ENCODE measurements around the gene PLIN5.
A peak's percentile ranks its signal among the peaks of the same experiment; 100 is the strongest.
"Not testable (repeated sequence)": the region's sequence is repeated elsewhere in the genome, so short reads cannot be mapped to it uniquely, and the experiment has no call there.

PLIN5 gene

DNA sequence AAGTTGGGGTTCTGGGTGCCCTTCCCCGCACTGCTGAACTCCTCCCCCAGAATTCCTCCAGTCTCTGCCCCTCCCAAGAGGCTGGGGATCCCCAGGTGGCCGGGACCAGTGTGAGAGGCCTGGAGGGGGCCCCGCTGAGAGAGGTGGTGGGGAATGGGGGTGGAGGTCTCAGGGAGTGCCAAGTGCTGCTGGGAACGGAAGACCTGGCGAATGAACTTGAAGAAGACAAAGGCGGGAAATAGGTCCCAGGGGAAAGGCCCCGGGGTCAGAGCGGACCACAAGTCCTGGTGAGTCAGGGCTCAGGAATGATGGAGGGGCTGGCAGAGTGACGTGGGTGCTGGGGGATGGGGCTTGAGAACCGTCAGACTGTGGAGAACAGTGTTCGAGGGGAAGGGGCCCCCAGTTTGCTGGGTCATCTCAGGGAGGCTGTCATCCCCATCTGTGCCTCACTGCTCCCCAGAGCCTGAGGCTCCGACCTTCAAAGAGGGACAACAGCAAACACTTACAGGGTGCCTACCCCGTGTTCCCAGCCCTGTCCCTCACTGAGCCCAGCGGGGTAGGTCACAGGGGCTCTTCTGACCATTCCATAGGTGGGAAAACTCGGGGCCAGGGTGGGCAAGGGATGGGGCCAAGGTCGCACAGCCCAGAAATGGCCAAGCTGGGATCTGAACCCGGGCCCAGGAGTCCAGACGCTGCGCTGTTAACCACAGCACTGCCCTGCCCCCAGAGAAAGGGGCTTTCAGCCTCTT is 40.4 kb upstream of the PLIN5 start:
- Mint-ChIP-seq H3K4me1 (peaks cover 13% of the 10 kb centered on the region), H3K4me3 (no peak overlapping the region), H3K27me3 (peaks cover 50% of the 10 kb centered on the region), H3K36me3 (ENCODE audit: low read depth) (no peaks in the 10 kb centered on the region), H3K9me3 (no peaks in the 10 kb centered on the region), H3K27ac (no peak overlapping the region)
- peak; percentile 68 for ATAC-seq
- peak; percentile 55 for DNase-seq

DNA sequence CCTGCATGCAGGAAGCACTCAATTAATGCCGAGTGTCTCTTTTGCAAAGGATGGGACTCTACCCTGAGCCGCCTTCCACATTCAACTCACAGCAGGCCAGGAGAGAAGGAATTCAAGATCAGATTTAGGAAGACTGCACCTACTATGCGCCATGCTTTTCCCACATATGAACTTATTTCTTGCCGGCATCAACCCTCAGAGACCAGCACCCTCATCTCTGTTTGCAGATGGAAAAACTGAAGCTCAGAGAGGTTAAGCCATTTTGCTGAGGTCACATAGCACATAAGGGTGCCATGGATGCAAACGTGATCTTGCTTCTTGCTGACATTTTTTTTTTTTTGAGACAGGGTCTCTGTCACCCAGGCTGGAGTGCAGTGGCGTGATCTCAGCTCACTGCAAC is 38.7 kb upstream of the PLIN5 start:
- DNase-seq (no peak), ATAC-seq (no peak)
- no peaks in the 10 kb centered on the region for H3K9me3 Mint-ChIP-seq
- H3K4me3 Mint-ChIP-seq = no peak overlapping the region
- peaks cover 34% of the 10 kb centered on the region for H3K27me3 Mint-ChIP-seq
- peaks cover 13% of the 10 kb centered on the region for H3K4me1 Mint-ChIP-seq
- H3K27ac Mint-ChIP-seq = no peak overlapping the region
- H3K36me3 Mint-ChIP-seq (ENCODE audit: low read depth) = no peaks in the 10 kb centered on the region

DNA sequence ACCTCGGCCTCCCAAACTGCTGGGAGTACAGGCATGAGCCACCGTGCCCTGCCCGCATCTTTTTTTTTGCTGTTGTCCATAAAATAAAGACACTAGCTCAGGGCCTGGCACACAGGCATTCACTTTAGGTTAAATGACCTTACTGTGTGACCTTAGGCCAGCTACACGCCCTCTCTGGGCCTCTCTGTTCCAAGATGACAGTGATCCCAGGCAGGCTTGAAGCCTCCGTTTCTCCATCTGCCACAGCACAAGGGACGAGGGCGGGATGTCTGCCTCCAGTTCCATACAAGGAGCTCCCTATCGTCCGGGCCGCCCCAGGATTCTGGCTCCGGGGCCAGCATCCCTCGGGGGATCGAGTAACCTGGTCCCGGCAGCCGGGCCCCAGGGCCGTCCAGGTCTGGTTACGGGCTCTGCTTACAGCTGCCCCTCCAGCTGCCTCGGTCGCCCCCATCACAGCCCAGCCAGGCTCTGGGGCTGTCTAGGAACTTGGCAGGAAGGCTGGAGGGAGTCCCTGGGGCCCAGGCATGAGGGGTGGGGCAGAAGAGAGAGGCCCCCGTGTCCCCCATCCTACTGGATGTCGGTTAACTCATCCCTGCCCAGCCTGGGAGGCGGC is 36.4 kb upstream of the PLIN5 start:
- H3K27ac Mint-ChIP-seq = no peak overlapping the region
- DNase-seq = no peak
- H3K27me3 Mint-ChIP-seq = peaks cover 29% of the 10 kb centered on the region
- H3K36me3 Mint-ChIP-seq (ENCODE audit: low read depth) = no peaks in the 10 kb centered on the region
- peaks cover 13% of the 10 kb centered on the region for H3K4me1 Mint-ChIP-seq
- no peaks in the 10 kb centered on the region for H3K9me3 Mint-ChIP-seq
- H3K4me3 Mint-ChIP-seq = no peak overlapping the region
- no peak for ATAC-seq

DNA sequence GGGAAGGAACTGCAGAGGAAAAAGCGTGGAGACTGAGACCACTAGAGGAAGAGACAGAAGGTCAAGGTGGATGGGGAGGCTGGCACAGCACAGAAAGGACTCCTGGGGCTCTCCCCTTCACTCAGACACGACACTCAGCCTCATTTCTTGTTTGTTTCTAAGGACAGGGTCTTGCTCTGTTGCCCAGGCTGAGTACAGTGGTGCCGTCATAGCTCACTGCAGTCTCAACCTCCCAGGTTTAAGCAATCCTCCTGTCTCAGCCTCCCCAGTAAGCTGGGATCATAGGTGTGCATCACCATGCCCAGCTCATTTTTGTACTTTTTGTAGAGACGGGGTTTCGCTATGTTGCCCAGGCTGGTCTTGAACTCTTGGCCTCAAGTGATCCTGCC is 35.9 kb upstream of the PLIN5 start:
- no peaks in the 10 kb centered on the region for H3K9me3 Mint-ChIP-seq
- DNase-seq = no peak
- H3K27ac Mint-ChIP-seq = no peak overlapping the region
- no peak overlapping the region for H3K4me3 Mint-ChIP-seq
- H3K27me3 Mint-ChIP-seq = peaks cover 24% of the 10 kb centered on the region
- ATAC-seq = no peak
- H3K36me3 Mint-ChIP-seq (ENCODE audit: low read depth) = no peaks in the 10 kb centered on the region
- H3K4me1 Mint-ChIP-seq = peaks cover 10% of the 10 kb centered on the region

DNA sequence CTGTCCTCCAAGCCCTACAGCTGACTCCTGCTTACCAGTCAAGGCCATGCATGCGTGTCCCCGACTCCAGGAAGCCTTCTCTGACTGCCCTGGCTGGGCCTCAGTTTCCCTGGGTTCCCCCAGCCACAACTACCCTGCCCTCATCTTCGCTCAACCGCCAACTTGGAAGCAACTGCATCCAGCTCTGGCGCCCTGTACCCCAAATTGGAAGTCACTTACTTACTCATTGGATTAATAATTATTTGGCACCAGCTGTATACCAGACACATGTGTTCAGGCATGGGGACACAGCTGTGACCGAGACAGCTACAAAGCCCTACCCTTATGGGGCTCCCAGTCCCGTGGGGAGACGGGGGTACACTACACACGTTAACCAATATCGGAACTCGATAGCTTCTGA is 35.4 kb upstream of the PLIN5 start:
- H3K27me3 Mint-ChIP-seq = peaks cover 19% of the 10 kb centered on the region
- H3K4me3 Mint-ChIP-seq = no peak overlapping the region
- H3K9me3 Mint-ChIP-seq = no peaks in the 10 kb centered on the region
- ATAC-seq (no peak), DNase-seq (no peak)
- H3K36me3 Mint-ChIP-seq (ENCODE audit: low read depth) = no peaks in the 10 kb centered on the region
- H3K4me1 Mint-ChIP-seq = peaks cover 5% of the 10 kb centered on the region
- H3K27ac Mint-ChIP-seq = no peak overlapping the region

DNA sequence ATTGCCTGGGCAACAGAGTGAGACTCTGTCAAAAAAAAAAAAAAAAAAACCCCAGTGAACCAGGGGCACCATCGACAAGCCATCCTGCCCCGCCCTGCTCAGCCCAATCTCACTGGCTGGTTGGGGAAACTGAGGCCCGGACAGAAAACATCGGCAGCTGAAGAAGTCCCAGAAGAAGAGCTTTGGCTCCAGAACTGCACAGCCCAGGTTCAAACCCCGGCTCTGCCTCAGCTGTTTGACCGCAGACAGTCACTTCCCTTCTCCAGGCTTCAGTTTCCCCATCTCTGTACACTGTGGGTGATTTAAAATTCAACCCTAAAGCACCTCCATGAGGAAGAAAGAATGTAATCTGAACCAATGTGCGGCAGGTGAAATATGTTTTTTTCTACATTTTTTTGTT is 33.9 kb upstream of the PLIN5 start:
- Mint-ChIP-seq H3K4me3 (no peak overlapping the region), H3K4me1 (no peaks in the 10 kb centered on the region), H3K36me3 (ENCODE audit: low read depth) (no peaks in the 10 kb centered on the region), H3K27me3 (peaks cover 11% of the 10 kb centered on the region), H3K27ac (no peak overlapping the region), H3K9me3 (no peaks in the 10 kb centered on the region)
- ATAC-seq (no peak), DNase-seq (no peak)

DNA sequence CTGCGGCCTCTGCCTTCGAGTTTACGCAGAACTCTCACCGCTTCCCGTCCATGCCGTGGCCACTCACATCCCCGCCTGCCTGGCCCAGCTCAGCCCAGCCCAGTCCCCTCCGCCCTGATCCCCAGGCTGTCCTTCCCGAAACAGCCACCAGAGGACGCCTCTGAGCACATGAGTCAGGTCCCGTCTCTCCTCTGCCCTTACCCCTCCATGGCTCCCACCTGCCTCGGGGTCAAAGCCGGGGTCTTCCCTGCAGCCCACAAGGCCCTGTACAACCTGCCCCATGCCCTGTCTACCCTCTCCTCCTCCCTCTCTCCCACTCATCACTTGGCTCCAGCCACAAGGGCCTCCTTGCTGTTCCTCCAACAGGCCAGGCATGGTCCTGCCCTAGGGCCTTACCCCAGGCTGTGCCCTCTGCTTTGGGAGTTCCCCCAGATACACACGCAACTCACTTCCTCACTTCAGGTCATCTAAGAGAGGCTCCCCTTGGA is 32.6 kb upstream of the PLIN5 start:
- H3K4me1 Mint-ChIP-seq = no peaks in the 10 kb centered on the region
- no peaks in the 10 kb centered on the region for H3K36me3 Mint-ChIP-seq (ENCODE audit: low read depth)
- H3K9me3 Mint-ChIP-seq = no peaks in the 10 kb centered on the region
- peaks cover 6% of the 10 kb centered on the region for H3K27me3 Mint-ChIP-seq
- no peak overlapping the region for H3K4me3 Mint-ChIP-seq
- no peak overlapping the region for H3K27ac Mint-ChIP-seq
- DNase-seq = peak; percentile 76
- peak; percentile 72 for ATAC-seq

DNA sequence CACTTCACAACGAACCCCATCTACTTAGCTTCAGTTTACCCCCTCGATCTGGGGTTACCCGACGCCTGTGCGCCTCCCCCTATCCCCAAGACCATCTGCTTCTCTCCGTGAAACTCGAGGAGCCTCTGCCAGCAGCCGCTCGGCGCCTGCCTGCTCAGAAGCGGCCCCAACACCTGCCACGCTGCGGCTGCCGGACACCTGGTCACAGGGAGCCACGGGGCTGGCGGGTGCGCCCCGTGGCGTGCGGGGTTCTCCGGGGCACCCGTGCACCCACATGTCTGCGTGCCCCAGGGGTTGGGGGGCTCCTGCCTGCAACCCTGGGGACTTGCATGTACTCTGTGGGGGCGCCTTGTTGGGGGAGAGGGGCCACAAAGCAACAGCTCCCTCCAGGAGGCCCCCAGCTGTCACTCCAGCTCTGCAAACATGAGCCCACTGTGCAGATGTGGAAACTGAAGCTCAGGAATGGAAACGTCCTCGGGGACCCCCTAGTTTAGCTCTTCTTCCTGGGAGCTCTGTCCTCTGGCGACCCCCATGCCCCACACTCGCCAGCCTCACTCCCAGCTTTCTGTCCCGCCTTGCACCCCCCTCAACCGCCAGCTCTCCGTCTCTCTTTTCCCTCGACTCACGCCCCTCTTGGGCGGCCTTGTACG is 31.5 kb upstream of the PLIN5 start:
- peaks cover 6% of the 10 kb centered on the region for H3K27me3 Mint-ChIP-seq
- H3K27ac Mint-ChIP-seq = no peak overlapping the region
- DNase-seq (no peak), ATAC-seq (no peak)
- no peaks in the 10 kb centered on the region for H3K4me1 Mint-ChIP-seq
- no peaks in the 10 kb centered on the region for H3K9me3 Mint-ChIP-seq
- no peaks in the 10 kb centered on the region for H3K36me3 Mint-ChIP-seq (ENCODE audit: low read depth)
- no peak overlapping the region for H3K4me3 Mint-ChIP-seq

DNA sequence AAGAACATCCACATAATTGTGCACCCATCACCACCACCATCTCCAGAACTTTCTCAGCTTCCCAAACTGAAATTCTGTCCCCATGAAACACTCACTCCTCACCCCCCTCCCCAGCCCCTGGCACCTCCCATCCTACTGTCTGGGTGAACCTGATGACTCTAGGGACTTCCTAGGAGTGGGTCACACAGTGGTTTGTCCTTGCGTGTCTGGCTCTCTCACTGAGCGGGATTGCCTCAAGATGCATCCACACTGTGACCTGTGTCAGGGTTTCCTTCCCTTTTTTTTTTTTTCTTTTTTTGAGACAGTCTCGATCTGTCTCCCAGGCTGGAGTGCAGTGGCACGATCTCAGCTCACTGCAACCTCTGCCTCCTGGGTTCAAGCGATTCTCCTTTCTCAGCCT is 28.5 kb upstream of the PLIN5 start:
- not testable (repeated sequence) for H3K4me1 Mint-ChIP-seq; H3K4me3 Mint-ChIP-seq; H3K27ac Mint-ChIP-seq; H3K9me3 Mint-ChIP-seq; H3K36me3 Mint-ChIP-seq (ENCODE audit: low read depth); H3K27me3 Mint-ChIP-seq; DNase-seq; ATAC-seq

DNA sequence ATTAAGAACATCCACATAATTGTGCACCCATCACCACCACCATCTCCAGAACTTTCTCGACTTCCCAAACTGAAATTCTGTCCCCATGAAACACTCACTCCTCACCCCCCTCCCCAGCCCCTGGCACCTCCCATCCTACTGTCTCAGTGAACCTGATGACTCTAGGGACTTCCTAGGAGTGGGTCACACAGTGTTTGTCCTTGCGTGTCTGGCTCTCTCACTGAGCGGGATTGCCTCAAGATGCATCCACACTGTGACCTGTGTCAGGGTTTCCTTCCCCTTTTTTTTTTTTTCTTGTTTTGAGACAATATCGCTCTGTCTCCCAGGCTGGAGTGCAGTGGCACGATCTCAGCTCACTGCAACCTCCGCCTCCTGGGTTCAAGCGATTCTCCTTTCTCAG is 27.1 kb upstream of the PLIN5 start:
- not testable (repeated sequence) for H3K27ac Mint-ChIP-seq; H3K27me3 Mint-ChIP-seq; DNase-seq; H3K4me1 Mint-ChIP-seq; H3K9me3 Mint-ChIP-seq; H3K36me3 Mint-ChIP-seq (ENCODE audit: low read depth); H3K4me3 Mint-ChIP-seq
- ATAC-seq = peak; percentile 44

DNA sequence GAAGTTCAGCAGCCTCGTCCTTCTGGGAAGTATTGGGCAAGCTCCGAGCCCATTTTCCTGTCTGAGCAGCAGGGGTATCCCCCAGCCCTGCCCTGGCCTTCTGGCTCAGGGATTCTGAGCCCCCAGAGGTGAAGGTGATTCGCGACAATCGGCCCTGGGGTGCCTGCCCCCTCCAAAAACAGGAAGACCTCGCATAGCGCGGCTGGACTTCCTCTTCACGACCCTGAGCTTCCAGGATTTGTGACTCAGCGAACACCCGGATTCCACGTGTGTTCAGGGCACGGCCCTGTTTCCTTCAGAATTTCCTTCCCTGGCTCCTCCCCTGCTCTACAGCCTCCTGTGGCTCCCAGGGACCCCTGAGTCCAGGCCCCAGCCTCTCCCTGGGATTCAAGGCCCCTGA is 24.5 kb upstream of the PLIN5 start, which contains the start of gene SEMA6B:
Gene SEMA6B (minus strand): TSS at position 116 of the 400 bp plus-strand sequence. CDS start 1,227 bp downstream, outside the sequence.
- H3K27ac Mint-ChIP-seq = no peak within 1 kb of the TSS

DNA sequence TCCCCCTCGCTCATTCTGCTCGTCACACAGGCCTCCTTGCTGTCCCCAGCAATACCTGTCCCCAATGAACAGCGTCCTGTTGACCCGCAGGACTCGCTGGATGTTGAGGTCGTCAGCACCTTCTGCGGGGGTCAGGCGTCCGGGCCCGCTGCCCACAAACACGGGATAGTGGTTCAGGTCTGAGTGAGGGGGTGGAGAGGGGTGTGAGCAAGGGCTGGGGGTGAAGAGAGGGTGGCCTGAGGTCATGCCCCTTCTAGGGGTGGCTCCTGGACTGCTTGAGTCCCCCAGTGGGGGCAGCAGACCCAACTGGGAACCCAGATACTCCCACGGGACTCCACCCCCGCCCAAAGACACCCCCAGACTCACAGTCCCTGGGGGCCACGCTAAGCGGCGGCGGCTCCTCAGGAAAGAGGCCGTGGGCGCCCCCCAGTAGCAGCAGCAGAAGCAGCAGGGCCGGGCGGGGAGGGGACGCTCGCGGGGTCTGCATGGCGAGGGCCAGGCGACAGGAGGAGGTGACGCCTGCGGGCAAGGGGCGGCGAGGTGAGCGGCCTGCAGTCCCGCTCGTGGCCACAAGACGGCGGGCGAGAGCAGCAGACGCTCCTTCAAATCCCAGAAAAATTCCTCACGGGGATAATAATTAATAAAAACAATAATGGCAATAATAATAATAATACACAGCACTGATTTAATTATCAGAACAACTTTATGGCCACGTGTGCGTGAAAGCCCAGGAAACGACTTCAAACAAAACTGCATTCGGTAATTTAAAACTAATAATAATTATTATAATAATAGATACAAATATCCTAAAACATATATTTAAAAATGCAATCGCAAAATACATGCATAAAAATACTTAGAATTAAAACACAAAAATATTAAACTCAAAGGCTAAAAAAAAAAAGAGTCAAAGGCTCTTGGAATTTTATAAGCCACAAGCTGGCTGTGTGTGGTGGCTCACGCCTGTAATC is 23.2 kb upstream of the PLIN5 start:
- no peaks in the 10 kb centered on the region for H3K9me3 Mint-ChIP-seq
- H3K36me3 Mint-ChIP-seq (ENCODE audit: low read depth) = no peaks in the 10 kb centered on the region
- DNase-seq = peak; percentile 52
- no peak overlapping the region for H3K4me3 Mint-ChIP-seq
- no peak overlapping the region for H3K27ac Mint-ChIP-seq
- no peaks in the 10 kb centered on the region for H3K27me3 Mint-ChIP-seq
- H3K4me1 Mint-ChIP-seq = no peaks in the 10 kb centered on the region
- no peak for ATAC-seq

More for the DNA sequence above, 24.5 kb upstream of the PLIN5 start, which contains the start of gene SEMA6B:
- Mint-ChIP-seq H3K4me1 (no peaks in the 10 kb centered on the region), H3K27me3 (no peaks in the 10 kb centered on the region), H3K36me3 (ENCODE audit: low read depth) (no peaks in the 10 kb centered on the region), H3K4me3 (no peak within 1 kb of the TSS), H3K9me3 (no peaks in the 10 kb centered on the region)
- DNase-seq (no peak), ATAC-seq (no peak)

DNA sequence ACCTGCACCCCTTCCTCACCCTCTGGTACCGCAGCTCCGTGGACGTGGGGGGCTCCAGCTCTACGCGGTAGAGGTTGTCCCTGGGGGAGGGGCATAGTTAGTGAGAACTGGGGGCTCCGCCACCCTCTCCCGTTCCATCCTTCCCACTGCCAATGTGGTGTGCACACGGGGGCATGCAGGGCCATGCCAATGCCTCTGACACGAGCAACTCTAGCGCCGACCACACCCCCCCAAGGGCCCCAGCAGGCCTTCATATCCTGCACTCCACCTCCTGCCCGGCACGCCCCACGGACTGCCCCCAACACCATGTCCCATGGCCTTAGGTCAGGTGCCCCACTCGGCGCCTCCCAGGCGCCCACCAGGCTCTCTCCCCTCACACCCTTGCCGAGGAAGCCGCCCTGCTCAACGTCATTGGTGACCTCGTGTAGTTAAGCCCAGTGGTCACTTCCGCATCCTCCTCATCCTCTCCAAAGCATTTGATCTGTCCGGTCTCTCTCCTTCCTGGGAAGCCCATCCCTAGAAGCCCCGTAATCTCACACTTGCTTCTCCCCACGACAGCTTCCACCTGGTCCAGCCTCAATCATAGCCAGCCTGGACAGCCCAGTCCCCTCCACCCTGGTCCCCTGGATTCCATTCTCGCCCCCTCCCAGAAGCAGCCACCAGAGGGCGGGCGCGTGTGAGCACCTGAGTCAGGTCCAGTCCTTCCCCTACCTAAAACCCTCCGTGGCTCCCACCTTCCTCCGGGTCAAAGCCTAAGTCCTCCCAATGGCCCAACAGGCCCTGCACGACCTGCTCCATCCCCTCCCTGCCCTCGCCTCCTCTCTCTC is 22.3 kb upstream of the PLIN5 start:
- H3K36me3 Mint-ChIP-seq (ENCODE audit: low read depth) = no peaks in the 10 kb centered on the region
- H3K4me3 Mint-ChIP-seq = no peak overlapping the region
- H3K4me1 Mint-ChIP-seq = no peaks in the 10 kb centered on the region
- H3K27me3 Mint-ChIP-seq = no peaks in the 10 kb centered on the region
- ATAC-seq (peak; percentile 35), DNase-seq (peak; percentile 49)
- H3K27ac Mint-ChIP-seq = no peak overlapping the region
- no peaks in the 10 kb centered on the region for H3K9me3 Mint-ChIP-seq

Data from activated naive CD8-positive, alpha-beta T cell treated with anti-CD3 and anti-CD28 coated beads, Interleukin-2, amount 50 U/mL, for 24 hours (primary cell).